ENCODE results near the gene FAM193A. TPM values are rescaled to one million over a fixed set of nuclear protein-coding genes. Genes with fewer than 3 reads are reported as not detected.
A peak's percentile ranks its signal among the peaks of the same experiment; 100 is the strongest.

Gene FAM193A
- total RNA-seq, 4 donors from 2014 or later, result 16.7 to 18.9 (median 18.0) TPM

GRCh38 chr4:2763511-2763967 lies 227.1 kb downstream of the FAM193A start:
- intact Hi-C loops (cut with DNase I; ENCODE audit: low total_unique reads) (loop anchor here (10.0 kb wide), 1 partner anchor 101 kb away; no protein-coding TSS in a partner anchor), in situ Hi-C loops (cut with MboI; ENCODE audit: low sequenced_read_pairs in 4 of 4) (loop anchor here in 1 of 4 donors (25.0 kb wide), 1 partner anchor 174 kb away; no protein-coding TSS in a partner anchor)
- DNase-seq (no peak), ATAC-seq (peak; percentile 27 to 32)
- Histone ChIP-seq H3K27ac (peak overlapping the region in 3 of 4 donors; percentile 19 to 61 (median 57)), H3K27me3 (no peaks in the 10 kb centered on the region), H3K9me3 (no peaks in the 10 kb centered on the region), H3K36me3 (no peaks in the 10 kb centered on the region), H3K4me3 (peak overlapping the region; percentile 52 to 90 (median 64)), H3K4me1 (no peaks in the 10 kb centered on the region)
- no peak for TF ChIP-seq CTCF (IDR thresholded peaks at IDR 0.05 in 4 of 5, conservative IDR thresholded peaks at IDR 0.05 in 1 of 5)
- no peak for TF ChIP-seq POLR2A (IDR thresholded peaks at IDR 0.05)

- no peaks in the 10 kb centered on the region for H3K9me3 ChIP-seq
- H3K27ac ChIP-seq, result no peak overlapping the region
- TF ChIP-seq POLR2A (IDR thresholded peaks at IDR 0.05) (no peak), CTCF (IDR thresholded peaks at IDR 0.05 in 4 of 5, conservative IDR thresholded peaks at IDR 0.05 in 1 of 5) (no peak)
- ATAC-seq, result no peak
- H3K36me3 ChIP-seq, result no peaks in the 10 kb centered on the region
- intact Hi-C loops (cut with DNase I; ENCODE audit: low total_unique reads), result loop anchor here (2.0 to 10.0 kb wide), 3 partner anchors 99 to 197 kb away; partner anchors contain the start of genes GRK4 and NOP14
- H3K4me3 ChIP-seq, result no peak overlapping the region
- no peak for DNase-seq
- peaks cover 0 to 5% of the 10 kb centered on the region in 2 donors for H3K4me1 ChIP-seq
- no peaks in the 10 kb centered on the region for H3K27me3 ChIP-seq
- in situ Hi-C loops (cut with MboI; ENCODE audit: low sequenced_read_pairs in 4 of 4), result loop anchor here in 1 of 4 donors (25.0 kb wide), 1 partner anchor 171 kb away; no protein-coding TSS in a partner anchor
These were observed 229.5 kb downstream of the FAM193A start for GRCh38 chr4:2765832-2766526.

- TF ChIP-seq CTCF (IDR thresholded peaks at IDR 0.05 in 4 of 5, conservative IDR thresholded peaks at IDR 0.05 in 1 of 5) (no peak), POLR2A (IDR thresholded peaks at IDR 0.05) (no peak)
- intact Hi-C loops (cut with DNase I; ENCODE audit: low total_unique reads) (loop anchor here (10.0 kb wide), 1 partner anchor 98 kb away; no protein-coding TSS in a partner anchor), in situ Hi-C loops (cut with MboI; ENCODE audit: low sequenced_read_pairs in 4 of 4) (loop anchor here in 1 of 4 donors (25.0 kb wide), 1 partner anchor 170 kb away; no protein-coding TSS in a partner anchor)
- H3K27ac ChIP-seq, result no peak overlapping the region
- no peak for ATAC-seq
- H3K27me3 ChIP-seq, result no peaks in the 10 kb centered on the region
- no peak for DNase-seq
- H3K36me3 ChIP-seq, result no peaks in the 10 kb centered on the region
- H3K9me3 ChIP-seq, result no peaks in the 10 kb centered on the region
- H3K4me3 ChIP-seq, result no peak overlapping the region
- peaks cover 0 to 5% of the 10 kb centered on the region in 2 donors for H3K4me1 ChIP-seq
These were observed 230.7 kb downstream of the FAM193A start for GRCh38 chr4:2767046-2767704.

GRCh38 chr4:2767705-2768074 lies 231.2 kb downstream of the FAM193A start:
- ATAC-seq (no peak), DNase-seq (no peak)
- TF ChIP-seq CTCF (IDR thresholded peaks at IDR 0.05 in 4 of 5, conservative IDR thresholded peaks at IDR 0.05 in 1 of 5) (no peak), POLR2A (IDR thresholded peaks at IDR 0.05) (no peak)
- intact Hi-C loops (cut with DNase I; ENCODE audit: low total_unique reads), result loop anchor here (10.0 kb wide), 1 partner anchor 97 kb away; no protein-coding TSS in a partner anchor
- Histone ChIP-seq H3K27me3 (no peaks in the 10 kb centered on the region), H3K9me3 (no peaks in the 10 kb centered on the region), H3K27ac (no peak overlapping the region), H3K36me3 (no peaks in the 10 kb centered on the region), H3K4me3 (no peak overlapping the region), H3K4me1 (peaks cover 0 to 5% of the 10 kb centered on the region in 2 donors)
- in situ Hi-C loops (cut with MboI; ENCODE audit: low sequenced_read_pairs in 4 of 4), result loop anchor here in 1 of 4 donors (25.0 kb wide), 1 partner anchor 170 kb away; no protein-coding TSS in a partner anchor

Data from gastrocnemius medialis (tissue), 4 donors.